HL-60/S4 treated with retinoic acid at 250 ng/mL for 4 days and 3 days (cell line): ENCODE data around the gene RPS2.

ENCODE experiments used
- in situ Hi-C: fragments of 300-500 bp; cut with MboI; formaldehyde crosslinking; loops from 2 replicates; pipeline ENCODE4 v1.7.0; 2022; ENCODE audit warnings: low sequenced_read_pairs

The RPS2 gene

GRCh38 chr16:2001035-2001434 lies 36.4 kb upstream of the RPS2 start:
- in situ Hi-C loops = loop anchor here (25.0 kb wide), 1 partner anchor 486 kb away; the partner anchor contains the start of gene TBC1D24

DNA sequence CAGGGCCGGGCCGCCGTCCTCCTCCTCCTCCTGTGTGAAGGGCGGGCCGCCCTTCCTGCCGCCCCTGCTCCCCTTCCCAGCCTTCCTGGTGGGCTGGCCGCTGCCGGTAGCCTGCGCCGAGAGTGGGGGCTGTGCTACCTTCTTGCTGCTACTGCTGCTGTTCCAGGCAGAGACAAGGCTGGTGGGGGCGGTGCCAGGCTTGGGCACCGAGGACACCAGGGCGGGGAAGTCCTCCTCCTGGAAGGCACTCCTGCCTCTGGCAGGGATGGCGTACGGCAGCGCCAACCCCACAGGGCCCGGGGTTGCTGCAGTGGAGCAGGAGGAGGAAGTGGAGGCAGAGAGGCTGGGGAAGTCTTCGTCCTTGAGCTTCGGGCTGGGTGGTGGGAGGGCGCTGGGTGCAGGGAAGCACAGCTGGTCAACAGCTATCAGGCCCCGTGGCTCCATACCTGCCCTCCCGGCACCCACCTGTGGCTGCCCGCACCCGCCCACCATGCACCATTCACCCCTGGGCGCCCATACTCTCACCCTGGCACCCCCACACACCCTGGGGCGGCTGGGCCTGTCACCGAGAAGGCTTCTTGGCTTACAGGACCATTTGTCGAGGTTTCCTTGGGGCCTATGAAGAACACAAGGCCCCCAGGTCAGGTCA lies 35.4 kb upstream of the RPS2 start:
- in situ Hi-C loops = loop anchor here (25.0 kb wide), 1 partner anchor 487 kb away; the partner anchor contains the start of gene TBC1D24

DNA sequence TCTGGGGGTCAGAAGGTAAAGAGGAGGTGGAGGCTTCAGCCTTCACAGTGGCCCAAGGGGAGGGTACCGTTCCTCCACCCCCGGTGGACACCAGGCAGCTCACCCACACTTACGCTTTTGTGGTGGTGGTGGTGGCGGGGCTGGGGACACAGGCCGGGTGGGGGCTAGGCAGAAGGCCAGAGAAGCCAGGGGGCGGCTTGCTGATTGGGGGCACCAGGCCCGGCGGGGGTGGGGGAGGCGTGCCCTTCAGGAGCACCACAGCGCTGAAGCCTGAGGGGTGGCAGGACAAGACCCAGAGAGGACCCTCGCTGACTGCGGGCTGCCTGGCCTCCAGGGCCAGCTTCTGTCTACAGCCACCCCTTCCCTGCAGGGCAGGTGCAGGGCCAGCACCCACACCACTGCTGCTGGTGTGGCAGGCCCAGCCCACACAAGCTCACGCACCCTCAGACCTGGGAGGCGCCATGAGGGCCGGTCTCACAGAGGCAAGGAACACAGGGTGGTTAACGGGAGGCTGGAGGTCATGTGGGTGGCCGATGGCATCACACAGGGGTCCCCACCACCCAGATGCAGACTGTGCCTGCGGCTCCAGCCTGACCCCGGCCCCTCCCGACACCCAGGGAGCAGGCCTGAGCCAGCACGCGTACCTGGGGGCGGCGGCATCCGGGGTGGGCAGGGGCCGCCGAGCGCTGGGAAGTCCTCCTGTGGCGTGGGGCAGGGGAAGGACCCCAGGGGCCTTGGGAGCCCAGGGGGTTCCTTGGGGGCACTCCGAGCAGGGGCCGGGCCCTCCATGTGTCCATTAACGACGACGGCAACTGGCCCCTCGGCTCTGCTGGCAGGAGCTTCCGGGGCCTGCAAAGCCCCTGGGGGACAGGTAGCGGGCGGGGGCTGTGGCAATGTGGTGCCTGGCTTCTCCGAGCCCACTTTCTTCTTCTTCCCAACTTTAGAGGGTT lies 34.5 kb upstream of the RPS2 start:
- in situ Hi-C loops = no loop called here

GRCh38 chr16:1998360-1998835 lies 33.8 kb upstream of the RPS2 start:
- in situ Hi-C loops = no loop called here

- in situ Hi-C loops = no loop called here
These were observed 33.1 kb upstream of the RPS2 start for GRCh38 chr16:1997494-1998359.

DNA sequence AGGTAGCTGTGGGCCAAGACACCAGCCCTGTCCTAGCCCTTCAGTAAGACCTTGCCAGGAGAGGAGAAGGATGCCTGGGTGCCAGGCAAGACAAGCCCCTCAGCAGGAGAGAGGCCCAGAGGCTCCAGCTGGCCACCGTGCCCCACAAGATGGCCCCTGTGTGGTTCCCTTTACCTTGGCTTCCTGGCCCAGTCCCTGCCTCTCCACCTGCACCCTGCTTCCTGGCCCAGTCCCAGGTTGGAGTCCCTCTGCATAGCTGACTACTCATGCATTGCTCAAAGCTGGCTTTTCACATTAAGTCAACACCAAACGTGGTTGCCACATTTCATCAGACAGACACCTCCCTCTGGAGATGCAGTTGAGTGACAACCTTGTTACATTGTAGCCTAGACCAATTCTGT lies 29.1 kb upstream of the RPS2 start:
- in situ Hi-C loops = no loop called here

GRCh38 chr16:1992704-1993317 lies 28.2 kb upstream of the RPS2 start:
- in situ Hi-C loops = no loop called here

DNA sequence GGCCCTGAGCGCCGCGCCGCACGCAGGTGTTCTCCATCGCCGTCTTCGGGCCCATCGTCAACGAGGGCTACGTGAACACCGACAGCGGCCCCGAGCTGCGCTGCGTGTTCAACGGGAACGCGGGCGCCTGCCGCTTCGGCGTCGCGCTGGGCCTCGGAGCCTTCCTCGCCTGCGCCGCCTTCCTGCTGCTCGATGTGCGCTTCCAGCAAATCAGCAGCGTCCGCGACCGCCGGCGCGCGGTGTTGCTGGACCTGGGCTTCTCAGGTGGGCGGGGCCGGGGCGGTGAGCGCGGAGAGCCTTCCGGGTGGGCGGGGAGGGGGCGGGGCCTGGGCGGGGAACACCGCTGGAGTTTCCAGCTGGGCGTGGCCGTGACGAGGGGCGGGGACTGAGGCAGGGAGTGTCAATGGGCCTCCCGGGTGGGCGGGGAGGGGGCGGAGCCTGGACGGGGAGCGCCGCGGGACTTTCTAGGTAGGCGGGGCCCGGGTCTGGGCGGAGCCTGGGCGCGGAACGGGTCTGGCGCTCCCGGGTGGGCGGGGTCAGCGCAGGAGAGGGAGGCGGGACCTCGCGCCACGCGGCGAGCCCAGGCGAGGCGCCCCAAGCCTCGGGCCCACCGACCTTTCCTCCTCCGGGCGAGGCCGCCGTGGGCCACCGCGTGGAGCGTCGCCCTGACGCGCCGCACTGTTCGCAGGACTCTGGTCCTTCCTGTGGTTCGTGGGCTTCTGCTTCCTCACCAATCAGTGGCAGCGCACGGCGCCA lies 27.5 kb upstream of the RPS2 start:
- in situ Hi-C loops = no loop called here

DNA sequence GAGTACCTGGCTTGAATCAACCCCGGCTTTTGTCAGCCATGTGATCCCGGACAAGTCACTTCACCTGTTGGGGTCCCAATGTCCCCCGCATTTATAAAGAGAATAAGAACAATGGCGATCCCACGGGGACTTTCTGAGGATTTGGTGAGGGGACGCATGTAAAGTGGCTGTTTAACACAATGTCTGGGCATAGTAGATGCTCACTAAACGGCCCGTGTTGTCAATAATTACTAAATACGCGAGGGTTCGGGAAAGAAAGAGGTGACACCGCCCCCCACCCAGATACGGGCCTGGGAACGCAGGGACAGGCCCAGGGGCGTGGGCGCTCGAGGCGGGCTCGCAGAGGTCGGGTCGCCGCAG lies 26.9 kb upstream of the RPS2 start:
- in situ Hi-C loops = no loop called here

DNA sequence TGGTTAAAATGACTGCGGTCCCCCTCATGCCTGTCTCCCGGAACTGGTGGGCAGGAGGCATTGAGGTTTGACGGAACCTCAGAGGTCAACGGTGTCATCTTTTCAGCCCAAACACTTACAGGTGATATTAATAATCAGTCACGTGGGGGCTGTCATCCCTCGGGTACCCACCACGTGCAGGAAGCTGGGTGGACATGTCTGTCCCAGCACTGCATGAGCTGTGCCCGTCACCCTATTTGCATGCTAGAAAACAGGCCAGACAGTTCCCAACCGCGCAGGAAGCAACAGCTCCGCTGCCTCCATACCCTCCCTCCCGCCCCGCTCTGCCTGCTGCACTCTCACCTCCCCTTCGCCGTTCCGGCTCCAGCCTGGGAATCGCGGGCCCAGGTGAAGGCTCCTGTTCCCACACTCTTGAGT lies 26.5 kb upstream of the RPS2 start:
- in situ Hi-C loops = no loop called here

- in situ Hi-C loops = no loop called here
These were observed 25.9 kb upstream of the RPS2 start for GRCh38 chr16:1990351-1991134.

GRCh38 chr16:1990101-1990350 lies 25.4 kb upstream of the RPS2 start:
- in situ Hi-C loops = no loop called here

GRCh38 chr16:1989209-1990100 lies 24.8 kb upstream of the RPS2 start, which contains the start of gene SYNGR3:
Gene SYNGR3, plus strand, starts transcription at chr16:1989970. Its CDS starts 133 bp downstream, at chr16:1990103.
- in situ Hi-C loops = no loop called here

DNA sequence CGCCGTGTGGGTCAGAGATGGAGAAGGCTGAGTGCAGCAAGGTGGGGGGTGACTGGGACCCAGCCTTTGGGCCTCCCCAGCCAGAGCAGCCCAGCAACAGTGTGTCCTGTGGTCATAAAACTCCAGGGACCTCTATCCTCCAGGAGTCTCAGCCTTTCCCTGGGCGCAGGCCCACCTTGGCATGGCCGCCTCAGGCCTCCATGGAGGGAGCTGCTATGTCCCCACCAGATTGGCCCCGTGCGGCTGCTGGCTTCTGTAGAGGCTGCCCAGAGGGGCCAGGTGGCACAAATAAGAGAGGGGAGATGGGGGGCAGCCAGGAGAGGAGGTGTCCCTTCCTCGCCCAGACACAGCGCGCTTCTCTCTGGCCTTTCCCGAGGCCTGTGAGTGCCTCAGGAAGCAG lies 22.6 kb upstream of the RPS2 start:
- in situ Hi-C loops = no loop called here

DNA sequence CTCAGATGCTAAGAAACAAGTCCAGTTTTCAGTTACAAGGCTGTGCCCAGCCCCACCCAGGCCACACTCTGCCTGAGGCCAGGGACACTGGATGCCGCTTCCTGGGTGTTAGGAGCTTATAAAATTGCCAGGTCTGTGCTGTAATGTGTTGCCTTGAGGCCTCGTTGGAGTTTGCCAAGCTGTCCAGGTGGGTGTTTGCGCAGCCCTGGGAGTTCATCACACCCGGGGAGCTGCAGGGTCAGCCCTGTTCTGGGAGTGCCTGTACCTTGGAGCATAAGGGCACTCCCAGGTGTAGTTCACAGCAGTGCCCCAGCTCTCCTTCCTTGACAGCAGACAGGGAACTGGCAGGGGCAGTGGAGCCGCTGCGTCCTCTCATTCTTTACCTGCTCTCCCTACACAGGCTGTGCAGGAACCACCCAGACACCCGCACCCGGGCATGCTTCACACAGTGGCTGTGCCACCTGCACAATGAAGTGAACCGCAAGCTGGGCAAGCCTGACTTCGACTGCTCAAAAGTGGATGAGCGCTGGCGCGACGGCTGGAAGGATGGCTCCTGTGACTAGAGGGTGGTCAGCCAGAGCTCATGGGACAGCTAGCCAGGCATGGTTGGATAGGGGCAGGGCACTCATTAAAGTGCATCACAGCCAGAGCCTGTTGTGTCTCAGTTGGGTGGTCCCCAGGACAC lies 21.0 kb upstream of the RPS2 start:
- in situ Hi-C loops = no loop called here

- in situ Hi-C loops = no loop called here
These were observed 20.0 kb upstream of the RPS2 start for GRCh38 chr16:1984347-1985225.
